Stimulated activated CD8-positive, alpha-beta memory T cell treated with anti-CD3 and anti-CD28 coated beads, Interleukin-15, amount 100 ng/mL, for 24 hours (primary cell): ENCODE results near the gene PNKP.

Source experiments
- DNase-seq: peaks from one replicate; pipeline ENCODE4 v3.0.0-alpha.2; 2020; ENCODE audit warnings: low read depth

PNKP gene

DNA sequence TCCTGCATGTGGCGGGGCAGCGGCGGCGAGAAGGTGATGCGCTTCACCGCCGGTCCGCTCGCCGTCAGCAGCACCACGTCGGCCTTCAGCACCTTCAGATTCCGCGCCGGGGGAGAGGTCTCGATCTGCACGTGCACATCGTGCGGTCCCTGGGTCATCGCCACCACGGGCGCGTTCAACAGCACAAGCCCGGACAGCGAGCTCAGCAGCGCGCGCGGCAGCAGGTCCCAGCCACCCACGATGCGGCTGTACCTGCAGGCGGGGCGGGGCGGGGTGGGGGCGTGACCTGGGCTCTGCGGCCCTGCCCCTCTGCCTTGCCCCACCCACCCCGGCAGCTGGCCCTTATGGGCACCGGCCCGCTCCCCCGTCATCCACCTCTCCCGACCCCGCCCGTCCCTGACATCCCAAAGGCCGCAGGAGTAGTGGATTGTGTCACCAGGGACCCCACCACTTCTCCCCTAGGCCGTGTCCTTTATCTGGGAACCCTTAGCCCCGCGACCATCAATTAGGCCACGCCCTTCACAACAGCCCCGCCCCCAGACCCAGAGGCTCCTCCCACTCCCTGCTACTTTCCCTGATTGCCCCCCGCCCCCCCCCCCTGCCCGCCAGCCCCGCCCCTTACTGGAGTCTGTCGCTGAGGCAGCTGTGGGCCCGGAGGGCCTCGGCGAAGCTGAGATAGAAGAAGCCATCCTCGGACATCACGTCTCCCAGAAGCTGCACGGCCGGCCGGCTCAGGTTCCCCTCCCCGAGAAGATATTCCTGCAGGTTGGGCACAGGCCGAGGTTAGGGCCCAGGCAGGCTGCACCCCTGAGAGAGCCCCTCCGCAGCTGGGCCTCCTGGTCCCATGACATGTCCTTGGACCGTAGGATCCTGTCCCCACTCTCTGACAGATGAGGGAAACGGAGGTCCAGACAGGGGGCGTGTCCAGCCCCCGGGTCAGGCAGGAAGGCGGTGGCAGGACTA lies 23.3 kb upstream of the PNKP start:
- DNase-seq = peak; percentile 42

DNA sequence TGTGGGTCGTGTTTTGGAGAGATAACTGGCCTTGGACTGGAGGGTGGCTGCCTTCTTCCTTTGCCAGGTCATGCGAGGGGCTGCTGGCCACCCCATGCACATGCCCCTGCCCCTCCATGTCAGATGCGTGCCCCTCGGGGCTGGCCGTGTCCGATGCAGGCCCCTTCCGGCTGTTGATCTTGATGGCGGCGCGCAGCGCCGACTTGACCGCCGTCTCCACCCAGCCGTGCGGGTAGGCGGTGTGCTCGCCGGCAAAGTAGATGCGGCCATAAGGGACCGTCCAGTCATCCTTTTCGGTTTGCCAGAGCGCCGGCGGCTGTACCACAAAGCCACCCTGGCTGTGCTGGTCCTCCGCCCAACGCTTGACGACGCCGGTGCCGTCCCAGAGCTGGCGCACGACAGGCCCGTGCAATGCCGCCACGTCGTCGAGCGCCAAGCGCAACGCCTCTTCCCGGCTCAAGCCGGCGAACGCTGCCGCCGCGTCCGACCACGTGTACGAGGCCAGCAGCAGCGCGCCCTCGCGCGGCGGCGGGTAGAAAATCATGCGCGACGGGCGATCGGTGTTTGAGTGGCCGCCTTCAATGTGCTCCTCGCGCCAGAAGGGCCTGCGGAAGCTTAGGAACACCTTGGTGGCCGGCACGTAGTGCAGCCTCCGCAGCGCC lies 22.4 kb upstream of the PNKP start:
- peak; percentile 50 for DNase-seq

DNA sequence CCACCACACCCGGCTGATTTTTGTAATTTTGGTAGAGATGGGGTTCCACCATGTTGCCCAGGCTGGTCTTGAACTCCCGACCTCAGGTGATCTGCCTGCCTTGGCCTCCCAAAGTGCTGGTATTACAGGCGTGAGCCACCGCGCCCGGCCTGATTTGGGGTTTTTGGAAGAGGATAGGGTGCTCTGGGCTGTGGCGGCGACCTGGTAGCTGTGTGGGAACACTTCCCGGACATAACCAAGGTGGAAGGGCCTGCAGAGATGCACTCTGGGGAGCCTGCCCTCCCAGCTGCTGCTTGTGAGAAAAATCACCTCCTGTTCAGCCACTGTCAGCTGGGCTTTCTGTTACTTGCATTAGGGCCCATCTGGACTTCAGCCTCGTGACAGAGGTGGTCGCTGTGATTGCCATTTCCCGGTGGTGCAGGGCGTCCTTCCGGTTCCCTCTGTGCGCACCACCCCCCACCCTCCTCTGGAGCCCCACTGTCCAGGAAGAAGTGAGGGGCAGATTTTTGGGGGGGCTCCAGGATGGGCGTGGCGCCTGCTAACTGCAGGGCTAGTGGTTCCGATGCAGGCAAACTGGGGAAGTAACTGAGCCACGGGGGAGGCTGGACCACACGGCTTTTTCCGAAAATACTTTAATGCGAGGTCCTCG lies 21.8 kb upstream of the PNKP start:
- no peak for DNase-seq

DNA sequence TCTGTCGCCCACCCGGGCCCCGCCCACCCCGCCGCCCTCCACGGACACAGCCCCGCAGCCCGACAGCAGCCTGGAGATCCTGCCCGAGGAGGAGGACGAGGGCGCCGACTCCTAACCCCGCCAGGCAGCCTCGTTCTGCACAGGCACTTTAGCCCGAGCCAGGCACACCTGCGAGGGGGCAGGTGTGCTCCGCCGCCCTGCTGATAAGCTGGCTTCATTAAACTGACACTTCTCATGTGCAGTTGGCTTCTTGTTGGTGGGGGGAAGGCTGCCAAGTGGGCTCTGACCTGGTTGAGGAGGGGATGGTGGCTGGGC lies 21.1 kb upstream of the PNKP start:
- no peak for DNase-seq

DNA sequence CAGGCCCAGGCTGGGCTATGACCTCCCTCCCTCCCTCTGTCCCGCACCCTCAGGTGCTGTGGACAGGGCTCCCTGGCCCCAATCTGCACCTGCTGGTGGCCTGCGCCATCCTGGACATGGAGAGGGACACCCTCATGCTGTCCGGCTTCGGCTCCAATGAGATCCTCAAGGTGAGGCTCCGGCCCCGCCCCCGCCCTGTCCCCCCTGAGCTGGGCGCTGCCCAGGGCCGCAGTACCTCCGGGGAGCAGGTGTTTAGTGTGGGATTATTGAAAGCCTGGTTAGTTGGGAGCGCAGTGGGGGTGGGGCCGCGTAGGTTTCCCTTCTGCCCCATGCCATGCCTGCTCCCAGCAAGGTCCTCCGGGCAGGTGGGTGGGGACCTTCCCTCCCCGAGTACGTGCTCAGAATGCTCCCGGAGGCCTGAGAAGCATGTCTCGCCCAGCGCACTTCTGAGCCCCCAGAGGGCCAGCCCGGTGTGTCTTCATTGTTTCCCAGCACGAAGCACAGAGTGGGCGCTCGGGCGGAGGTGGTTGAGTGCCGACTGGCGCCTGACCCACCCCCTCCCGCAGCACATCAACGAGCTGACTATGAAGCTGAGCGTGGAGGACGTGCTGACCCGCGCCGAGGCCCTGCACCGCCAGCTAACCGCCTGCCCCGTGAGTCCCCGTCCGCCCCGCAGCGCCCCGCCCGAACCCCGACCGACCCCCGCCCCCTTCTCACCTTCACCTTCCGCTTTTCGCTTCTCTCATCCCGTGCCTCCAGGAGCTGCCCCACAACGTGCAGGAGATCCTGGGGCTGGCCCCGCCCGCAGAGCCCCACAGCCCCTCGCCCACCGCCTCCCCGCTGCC lies 20.5 kb upstream of the PNKP start:
- DNase-seq = no peak

DNA sequence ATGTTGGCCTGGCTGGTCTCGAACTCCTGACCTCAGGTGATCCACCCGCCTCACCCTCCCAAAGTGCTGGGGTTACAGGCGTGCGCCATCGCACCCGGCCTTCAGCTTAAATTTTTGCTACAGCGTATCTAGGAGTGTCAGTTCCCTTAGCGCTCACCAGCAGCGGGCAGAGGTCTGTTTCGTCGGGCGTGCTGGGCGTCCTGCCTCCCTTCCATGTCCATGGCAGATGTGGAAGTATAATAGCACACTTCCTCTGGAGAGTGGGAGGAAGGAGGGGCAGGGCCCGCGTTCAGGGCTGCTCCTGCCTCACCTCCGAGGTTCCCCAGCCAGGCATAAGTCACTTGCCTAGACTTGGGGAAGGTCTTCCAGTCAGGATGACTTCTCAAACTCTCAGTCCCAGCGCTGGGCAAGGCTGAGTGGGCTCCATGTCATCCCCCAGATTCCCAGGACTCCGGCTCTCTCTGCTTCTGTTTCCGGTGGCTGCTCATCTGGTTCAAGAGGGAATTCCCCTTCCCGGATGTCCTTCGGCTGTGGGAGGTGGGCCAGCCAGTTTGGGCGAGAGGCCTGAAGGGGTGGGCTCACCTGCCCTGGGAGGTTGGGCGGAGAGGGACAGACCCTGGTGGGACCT lies 19.8 kb upstream of the PNKP start:
- no peak for DNase-seq

DNA sequence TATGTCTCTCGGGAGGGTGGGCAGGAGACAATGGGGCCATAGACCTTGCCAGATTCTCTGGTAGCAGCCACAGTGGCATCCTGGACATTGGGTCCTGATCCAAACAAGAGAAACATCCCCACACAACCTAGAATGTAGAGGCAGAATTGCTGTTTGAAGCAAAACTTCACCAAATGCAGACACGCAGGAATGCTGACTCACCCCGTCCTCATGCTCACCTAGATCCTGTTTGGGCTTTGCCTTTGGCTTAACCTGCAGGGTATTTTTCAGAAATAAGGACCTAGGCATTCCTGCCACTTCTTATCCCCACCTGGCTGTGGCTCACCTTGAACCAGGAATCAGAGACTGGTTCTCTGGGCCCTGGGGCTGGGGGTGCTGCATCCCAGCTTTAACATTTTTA lies 17.4 kb upstream of the PNKP start:
- DNase-seq = no peak

DNA sequence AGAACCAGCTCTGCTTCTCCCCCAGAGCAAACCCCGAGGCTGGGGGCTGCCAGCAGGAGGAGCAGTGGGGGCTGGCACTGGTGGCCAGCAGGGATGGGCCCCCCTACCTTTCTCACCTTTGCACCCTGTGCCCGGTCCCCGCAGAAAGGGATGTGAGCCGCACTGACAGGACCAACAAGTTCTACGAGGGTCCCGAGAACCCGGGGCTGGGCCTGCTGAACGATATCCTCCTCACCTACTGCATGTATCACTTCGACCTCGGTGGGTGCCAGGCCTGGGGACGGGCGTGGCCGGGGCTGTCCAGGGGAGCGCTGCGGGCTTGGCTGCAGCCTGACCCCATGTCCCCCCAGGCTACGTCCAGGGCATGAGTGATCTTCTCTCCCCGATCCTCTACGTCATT lies 16.7 kb upstream of the PNKP start:
- no peak for DNase-seq

DNA sequence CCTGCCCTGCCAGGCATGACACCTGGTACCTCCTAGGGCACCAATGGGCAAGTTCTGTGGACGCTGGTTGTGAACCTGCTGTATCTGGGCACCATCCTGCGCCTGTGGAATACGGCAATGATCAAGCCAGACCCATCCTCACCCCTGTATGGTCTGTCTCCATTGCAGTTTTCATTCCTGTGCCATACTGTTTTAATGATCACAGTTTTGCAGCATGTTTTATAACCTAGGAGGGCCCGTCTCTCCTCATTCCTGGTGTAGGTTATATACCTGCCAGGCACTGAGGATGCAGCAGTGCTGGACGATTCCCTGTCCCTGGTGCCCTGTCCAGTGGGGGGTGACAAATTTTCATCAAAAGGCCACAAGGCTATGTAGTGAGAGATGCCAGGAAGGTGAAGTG lies 15.7 kb upstream of the PNKP start:
- DNase-seq = no peak

DNA sequence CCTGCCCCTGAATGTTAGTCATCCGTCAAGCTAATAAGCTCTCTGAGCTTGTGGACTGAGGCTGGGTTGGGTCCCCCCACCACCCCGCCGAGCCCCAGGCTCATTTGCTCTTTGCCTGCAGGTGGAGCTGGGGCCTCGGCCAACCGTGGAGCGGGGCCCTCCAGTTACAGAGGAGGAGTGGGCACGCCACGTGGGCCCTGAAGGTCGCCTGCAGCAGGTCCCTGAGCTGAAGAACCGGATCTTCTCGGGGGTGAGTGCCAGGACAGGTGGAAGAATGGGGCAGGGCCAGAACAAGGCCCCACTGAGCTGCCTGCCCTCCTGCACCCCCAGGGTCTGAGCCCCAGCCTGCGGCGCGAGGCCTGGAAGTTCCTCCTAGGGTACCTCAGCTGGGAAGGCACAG lies 15.3 kb upstream of the PNKP start:
- no peak for DNase-seq

DNA sequence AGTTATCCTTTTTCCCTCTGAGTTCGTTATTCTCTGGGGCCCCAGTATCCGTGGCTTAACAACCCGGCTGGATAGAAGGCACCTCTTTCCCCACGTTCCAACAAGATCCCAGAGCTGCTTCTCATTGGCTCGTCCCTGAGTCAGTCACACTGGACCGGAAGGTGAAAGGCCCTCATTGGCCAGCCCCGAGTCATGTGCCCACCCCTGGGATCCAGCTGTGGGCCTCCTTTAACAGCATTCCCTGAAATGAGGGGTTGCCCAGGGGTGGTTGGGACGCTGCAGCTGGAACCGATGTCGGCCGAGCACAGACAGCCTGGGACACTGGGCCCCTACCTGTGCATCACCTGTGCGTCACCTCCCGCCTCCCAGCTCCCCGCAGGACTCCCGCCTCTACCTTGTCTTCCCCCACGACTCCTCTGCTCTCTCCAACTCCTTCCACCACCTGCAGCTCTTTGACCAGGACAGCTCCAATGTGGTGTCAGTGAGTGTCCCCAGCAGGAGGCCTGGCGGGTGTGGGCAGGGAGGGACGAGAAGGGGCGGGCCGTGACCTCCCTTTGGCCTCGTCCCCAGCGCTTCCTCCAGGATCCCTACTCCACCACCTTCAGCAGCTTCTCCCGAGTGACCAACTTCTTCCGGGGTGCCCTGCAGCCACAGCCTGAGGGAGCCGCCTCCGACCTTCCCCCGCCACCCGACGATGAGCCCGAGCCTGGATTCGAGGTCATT lies 14.5 kb upstream of the PNKP start:
- DNase-seq = no peak

DNA sequence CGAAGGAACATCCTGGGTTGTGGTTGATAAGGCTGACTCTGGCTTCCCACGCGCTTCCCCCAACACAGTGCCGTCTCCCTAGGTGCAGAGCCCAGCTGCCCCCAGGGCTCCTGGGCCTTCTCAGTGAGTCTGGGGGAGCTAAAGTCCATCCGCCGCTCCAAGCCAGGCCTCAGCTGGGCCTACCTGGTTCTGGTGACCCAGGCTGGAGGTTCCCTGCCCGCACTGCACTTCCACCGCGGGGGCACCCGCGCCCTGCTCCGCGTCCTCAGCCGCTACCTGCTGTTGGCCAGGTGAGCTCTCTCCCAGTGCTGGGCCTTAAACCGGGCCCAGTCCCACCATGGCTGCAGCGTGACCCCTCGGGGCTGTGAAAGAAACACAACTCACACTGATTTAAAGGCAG lies 13.8 kb upstream of the PNKP start:
- DNase-seq = no peak

DNA sequence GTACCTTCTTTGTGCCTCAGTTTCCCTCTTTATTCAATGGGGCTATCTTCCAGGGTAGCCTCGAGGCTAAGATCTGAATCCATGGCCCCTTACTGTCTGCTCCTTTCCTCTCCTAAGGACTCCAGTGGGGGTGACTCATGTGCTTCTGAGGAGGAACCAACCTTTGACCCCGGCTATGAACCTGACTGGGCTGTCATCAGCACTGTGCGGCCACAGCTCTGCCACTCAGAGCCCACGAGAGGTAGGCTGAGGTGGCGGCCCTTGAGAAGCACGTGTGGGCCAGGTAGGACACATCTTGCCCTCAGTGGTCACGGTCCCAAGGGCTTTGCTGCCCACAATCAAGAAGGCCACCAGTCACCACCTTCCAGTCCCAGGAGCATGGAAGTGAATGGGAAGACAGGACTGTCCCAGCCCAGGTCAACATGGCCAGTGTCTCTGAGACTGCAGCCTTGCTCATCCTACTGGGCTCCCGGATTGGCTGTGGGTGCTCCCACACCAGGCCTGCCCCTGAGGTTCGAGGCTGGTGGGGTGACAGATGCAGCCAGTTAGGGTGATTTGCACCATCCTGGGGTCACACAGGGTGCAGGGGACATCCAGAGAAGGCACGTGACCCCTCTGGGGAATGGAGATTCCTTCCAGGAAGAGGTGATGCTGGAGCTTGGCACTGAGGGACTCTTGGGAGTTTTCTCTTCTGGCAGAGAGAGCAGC lies 12.9 kb upstream of the PNKP start:
- no peak for DNase-seq

DNA sequence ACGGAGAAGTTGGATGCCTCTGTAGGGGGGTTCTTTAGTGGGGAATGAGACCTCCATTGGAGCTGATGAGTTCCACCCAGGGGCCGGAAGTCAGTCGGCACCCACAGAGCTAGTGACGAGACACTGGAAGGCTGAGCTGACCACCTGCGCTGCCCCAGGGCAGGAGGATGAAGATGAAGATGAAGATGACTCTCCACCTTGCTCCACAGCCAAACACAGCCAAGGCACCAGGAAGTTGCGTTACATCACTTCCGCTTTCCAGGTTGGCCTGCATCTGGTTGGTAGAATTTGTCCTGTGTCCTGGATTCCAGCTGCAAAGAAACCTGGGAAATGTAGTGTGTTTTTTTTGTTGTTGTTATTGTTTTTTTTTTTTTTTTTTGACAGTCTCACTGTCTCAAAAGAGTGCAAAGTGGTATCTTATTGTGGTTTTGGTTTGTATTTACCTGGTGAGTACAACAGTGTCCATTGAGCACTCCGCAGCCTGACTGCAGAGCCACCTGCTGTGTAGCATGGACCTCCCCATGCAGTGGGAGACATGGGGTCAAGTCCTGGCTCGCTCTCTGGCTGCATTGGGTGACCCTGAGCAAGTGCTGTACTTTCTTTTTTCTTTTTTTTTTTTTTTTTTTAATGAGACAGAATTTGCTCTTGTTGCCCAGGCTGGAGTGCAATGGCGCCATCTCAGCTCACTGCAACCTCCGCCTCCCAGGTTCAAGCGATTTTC lies 12.0 kb upstream of the PNKP start:
- DNase-seq = no peak

DNA sequence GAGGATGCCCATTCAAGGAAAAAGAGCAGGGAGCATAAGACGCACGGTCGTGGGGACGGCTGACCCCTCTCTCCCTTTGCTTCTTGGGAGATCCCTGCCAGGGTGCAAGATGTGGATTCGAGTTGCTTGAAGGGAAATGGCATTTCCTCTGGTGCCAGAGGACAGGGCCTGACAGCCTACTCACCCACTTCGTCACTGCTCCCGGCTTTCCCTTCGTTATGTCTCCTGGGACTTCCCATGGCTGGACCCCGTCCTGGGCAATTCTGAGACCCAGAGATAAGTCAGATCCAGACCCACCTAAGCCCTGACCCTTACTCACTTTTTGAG lies 11.3 kb upstream of the PNKP start:
- DNase-seq = no peak

DNA sequence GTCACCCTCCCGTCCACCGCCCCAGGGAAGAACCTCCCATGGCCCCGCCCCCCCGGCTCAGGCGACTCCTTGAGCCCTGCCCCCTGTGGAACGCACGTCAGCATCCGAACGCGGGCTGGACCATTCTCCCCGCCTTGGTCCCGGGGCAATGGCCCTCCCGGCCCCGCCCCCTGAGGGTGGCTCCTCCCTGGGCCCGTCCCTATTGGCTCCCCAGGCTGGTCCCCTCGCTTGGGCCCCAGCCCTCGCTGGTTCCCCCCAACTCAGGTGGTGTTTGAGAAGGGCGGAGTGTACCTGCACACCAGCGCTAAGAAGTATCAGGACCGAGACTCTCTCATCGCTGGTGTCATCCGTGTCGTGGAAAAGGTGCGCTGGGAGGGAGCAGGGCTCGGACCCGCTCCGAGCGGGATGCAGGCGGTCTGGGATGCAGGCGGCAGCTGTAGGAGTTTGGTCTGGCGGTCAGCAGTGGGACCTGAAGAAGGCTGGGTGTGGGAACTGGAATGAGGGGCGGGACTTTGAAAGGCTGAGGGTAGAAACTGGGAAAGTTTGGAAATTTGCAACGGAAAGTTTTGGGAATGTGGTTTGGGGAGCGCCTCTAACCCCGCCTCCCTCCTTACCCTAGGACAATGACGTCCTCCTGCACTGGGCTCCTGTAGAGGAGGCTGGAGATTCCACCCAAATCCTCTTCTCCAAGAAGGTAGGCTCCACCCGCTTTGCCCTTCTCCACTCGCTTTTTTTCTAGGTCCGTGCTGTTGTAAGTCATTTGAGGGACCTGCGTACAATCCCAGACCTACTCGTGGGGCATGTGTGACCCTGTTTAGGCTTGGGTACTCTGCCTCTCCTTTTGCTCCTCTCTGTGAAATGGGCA lies 10.7 kb upstream of the PNKP start:
- DNase-seq = peak; percentile 93

DNA sequence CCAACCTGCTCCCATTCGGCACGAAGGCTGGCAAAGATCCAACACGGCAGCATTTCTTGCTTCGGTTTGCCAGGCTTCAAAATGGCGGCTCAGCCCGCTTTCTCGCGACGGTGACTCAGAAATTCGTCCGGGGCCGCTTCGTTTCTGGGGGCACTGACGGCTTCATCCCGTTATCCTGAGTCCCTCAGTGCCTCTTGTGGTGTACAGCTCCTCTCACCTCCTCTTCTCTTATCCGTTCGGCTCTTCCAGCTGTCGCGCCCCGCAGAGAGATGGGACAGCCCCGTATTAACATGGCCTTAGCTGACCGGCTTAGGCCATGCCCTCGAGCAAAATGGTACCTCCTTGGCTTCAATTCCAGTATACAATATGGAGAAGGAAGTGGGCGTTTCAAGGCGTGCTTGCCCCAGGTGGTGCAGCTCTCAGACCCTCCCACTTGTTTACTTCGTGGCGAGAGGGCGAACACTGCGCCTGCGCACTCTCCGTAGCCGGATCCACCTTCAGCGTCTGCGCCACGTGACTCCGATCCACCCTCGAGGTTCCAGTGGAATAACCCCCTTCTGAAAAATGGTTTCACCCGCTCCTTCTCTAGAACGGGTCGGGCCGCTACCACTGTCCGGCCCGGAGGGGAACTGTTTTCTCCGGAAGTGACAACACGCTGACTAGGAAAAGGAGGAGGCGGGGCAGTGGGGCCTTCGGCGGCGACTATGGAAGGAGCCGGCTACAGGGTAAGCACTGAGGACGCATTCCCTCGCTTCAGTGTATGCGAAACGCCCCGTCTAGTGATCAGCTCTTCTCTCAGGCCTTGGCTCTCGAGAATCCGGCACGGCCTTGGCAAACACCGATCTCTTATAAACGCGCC lies 9.9 kb upstream of the PNKP start, which contains the start of the genes AKT1S1 and TBC1D17:
Gene AKT1S1 (minus strand): TSS at position 336 of the 859 bp plus-strand sequence. CDS start 4,060 bp downstream, outside the sequence.
Gene TBC1D17 (plus strand): TSS at position 683 of the 859 bp plus-strand sequence. CDS start 22 bp downstream, at position 705.
- peak; percentile 88 for DNase-seq
